CD4-positive, alpha-beta T cell treated with Interleukin-17A for 1 hour (primary cell): ENCODE data around the gene MEF2D.

Source experiments
- DNase-seq: peaks from one replicate; pipeline ENCODE4 v3.0.0-alpha.2; 2020

The MEF2D gene

DNA sequence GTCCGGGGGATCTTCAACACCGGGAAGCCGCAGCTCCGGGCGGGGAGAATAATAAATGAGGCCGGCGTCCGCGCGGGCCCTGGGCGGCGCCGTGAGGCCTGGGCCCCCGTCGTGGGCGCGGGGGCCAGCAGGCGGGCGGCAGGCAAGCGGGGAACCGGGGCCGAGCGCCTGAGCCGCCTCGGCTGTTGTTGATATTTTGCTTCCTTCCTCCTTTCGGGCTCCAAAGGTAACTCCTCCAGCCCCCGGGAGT is at the start of gene MEF2D:
Gene MEF2D (minus strand): TSS at position 233 of the 250 bp plus-strand sequence. CDS start 17,483 bp downstream, outside the sequence.
- DNase-seq, result no peak

DNA sequence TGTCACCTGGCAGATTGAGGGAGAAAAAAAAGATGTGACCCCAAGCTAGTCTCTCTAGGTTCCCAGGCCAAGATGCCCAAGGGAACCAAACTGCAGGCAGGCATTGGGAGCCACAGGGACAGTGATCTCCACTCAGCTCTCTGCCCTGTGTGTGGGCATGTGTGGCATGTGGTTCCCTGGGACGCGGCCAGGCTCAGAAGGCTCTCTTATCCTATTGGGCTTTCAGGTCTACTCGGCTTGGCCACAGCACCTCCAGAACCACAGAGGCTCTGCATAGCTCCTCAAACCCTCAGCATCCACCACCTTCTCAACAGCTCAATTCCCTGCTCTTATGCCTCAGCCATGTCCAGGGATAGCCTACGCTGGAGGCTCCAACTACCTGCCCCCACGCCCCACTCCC is 49.8 kb upstream of the MEF2D start:
- DNase-seq, result no peak

DNA sequence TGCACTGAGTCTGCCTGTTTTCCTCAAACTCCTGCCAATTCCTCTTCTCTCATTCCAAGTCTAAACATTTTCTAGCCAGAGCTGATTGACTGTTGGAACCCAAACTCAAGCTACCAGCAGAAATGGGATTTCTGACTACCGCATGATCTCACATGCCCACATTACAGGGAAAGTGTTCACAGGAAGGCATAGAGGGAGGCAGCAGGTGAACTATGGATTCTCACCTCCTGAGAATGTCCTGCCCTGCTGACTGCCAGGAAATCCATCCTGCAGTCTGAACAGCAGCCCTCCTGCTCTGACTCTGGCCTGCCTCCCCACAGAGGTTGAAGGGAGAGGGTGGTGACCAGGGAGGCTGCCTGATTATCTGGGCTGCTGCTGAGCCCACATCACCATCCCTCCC is 49.3 kb upstream of the MEF2D start:
- DNase-seq, result no peak

DNA sequence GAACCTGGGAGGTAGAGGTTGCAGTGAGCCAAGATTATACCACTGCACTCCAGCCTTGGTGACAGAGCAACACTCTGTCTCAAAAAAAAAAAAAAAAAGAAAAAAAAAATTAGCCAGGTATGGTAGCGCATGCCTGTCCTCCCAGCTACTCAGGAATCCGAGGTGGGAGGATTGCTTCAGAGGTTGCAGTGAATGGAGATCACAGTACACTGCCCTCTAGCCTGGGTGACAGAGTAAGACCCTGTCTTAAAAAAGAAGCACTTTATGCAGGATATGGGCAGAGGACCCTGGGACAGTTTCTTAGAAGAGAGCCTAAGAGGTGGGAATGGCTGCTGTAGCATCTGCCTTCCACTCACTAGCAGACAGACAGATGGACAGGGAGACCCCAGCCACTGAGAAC is 48.8 kb upstream of the MEF2D start:
- no peak for DNase-seq

DNA sequence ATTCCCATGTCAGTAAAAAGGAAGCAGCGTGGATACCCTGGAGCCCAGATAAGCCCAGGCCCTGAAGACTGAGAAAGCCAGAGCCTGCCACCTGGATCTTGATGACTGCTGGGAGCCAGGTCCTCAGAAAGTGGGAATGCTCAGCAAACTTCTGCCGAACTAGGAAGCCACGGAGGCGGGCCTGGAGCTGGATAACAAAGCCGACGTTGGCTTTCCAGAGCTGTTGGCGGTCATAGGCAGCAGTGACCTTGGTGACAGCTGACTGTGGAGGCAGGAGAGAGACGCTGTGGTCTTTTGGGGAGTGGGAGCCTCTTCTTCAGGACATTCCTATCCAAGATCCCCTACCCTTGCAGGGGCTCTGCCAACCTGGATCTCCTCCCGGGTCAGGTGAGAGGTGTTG is 47.4 kb upstream of the MEF2D start:
- DNase-seq, result no peak

DNA sequence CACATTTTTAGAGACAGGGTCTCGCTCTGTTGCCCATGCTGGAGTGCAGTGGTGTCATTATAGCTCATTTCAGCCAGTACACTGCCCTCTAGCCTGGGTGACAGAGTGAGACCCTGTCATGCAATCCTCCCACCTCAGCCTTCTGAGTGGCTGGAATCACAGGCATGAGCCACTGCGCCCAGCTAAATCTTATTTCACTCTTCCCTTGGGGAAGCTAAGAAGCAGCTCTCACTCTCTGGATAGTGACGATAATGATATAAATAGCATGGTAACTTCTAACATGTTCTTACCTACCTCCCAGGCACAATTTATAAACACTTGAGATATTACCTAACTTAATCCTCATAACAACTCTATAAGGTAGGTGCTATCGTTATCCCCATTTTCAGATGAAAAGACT is 46.9 kb upstream of the MEF2D start:
- DNase-seq, result no peak

DNA sequence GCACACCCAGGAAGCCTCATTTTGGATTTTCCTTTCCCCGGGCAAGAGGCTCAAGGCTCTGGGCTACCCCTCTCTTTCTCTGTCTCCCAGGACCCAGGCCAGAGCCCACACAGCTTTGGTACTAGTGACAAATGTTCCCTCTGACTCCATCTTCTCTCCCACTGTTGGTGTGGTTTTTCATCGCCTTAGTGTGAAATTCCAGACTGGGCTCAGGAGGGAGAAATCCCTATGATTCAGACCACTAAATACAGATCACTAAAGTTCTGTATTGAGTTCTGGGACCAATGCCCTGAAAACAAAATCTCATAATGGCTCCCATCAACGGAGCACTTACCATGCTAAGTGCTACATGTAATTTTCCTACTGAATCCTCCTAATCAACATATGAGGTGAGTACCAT is 45.7 kb upstream of the MEF2D start:
- no peak for DNase-seq

DNA sequence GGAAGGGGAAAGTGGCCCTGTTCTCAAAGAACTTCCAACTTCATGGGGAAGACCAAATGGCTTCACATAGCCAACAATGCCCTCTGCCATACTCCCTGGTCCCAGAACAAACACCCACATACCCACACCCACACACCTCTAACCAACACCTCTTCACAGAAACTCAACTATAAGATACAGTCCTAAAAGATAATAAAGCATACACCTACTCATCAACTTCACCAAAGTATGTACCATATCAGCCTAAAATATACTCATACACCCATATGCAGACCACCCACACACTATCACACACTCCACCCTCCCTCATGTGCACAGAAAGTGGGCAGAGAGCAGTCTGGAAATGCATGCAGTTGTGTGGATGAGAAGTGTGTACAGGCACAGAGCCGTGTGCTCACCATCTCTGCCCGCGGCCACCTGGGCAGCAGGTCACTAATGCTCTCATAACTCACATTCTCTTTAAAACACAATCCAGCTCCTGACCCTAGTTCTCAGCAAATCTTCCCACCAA is 44.1 kb upstream of the MEF2D start:
- no peak for DNase-seq

DNA sequence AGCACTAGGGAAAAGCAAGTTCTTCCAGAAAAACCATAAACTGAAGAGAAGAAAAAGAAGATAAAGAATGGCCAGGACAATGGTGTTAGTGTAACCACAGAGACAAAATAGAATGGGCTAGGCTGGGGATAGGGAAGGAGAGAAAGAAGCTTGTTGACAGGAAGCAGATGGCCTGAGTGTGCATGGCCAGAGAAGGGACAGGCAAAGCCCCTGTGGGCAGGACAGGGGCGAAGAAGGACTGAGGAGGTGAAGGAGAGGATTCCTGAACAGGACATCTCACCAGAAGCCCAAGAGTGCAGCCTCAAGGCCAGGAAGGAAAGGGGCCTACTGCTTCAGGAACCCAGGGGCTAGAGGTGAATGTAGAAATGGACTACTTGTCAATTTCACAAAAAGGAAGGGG is 42.5 kb upstream of the MEF2D start:
- no peak for DNase-seq

DNA sequence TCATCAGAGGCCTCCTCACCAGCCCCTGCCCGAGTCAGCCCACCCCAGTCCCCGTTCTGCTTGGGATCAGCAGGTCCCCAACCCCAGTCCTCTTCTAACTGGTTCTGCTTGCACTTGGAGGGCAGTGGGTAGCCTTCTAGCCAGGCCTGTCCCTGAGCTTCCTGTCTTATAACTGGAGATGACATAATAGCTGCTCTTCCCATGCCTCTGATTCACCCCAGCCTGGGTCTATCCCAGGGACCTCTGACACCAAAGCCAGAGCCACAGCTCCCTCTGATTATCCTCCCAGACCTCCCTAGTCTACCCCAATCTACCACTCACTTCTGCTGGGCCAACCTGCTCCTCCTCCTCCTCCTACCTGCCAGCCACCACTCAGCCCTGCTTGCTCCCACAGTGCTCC is 40.4 kb upstream of the MEF2D start:
- no peak for DNase-seq

DNA sequence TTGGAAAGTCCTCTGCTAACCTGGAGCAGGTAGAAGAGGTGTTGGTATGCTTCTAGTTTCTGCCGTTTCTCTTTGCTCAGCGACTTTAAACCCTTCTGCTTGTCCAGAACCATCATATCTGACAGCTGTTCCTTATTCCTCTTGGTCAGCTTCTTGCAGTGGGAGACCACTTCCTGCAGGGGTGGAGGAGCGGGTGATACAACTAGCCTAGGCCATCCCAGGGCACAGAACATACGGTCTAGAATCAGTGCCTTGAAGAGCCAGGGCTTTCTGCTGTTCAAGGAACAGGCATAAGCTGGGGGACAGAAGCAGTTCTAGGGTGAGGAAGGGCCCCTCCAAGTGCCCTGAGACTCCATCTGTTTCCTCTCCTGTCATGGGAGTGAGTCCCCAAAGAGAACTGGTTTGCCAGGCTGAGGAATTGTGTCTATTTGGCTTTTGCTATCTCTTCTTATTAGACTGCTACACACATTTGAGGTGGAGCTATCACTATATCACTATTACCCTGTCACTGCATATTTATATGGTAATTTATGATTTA is 39.3 kb upstream of the MEF2D start:
- DNase-seq, result no peak

DNA sequence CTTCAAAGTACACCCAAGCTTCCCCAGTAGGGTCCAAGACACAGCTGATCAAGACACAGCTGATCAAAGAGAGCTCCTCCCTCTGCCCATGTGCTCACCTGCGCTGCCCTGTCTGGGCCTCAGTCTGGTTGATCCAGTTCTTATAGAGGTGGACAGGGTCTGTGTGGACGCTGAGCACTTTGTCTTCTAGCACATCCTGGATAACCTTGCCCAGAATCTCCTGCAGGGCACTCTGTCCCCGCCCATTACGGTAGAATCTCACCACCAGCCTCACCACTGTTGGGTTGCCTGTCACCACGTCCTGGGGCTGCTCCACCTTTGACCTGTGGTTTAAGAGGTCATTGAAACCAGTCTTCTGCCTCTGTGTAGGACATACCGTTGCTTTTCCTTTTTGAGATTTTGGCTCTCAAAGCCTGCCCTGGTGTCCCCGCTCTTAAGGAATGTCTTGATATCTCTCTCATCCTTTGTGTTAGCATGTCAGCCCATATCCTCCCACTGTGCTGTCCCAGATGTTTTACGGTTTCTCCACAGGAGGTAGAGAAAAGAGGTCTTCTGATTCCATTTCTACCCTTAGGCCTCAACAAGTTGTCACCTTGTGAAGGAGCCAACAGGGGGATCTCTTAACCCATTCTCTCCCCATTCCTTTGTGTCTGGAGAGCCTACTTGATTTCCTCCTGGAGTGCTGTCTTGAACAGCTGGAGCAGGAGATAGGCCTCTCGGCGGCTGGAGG is 38.3 kb upstream of the MEF2D start:
- DNase-seq, result no peak

DNA sequence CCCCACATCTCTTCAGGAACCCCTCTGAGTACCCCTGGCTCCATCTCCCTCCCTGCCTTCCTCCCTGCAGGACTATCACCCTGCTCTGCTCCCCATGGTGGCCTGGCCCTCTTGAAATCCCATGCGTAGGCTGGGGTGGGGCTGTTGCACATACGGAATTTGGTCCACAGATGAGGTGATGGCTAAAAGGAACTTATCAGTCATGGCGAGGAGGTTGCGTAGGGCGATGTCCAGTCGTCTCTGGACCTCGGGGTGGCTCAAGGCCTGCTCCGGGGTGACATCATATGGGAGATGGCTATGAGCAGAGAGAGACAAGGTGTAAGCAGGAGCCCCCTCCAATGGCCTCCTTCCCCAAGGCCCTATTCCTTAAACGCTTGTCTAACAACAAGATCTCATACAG is 36.5 kb upstream of the MEF2D start:
- no peak for DNase-seq

DNA sequence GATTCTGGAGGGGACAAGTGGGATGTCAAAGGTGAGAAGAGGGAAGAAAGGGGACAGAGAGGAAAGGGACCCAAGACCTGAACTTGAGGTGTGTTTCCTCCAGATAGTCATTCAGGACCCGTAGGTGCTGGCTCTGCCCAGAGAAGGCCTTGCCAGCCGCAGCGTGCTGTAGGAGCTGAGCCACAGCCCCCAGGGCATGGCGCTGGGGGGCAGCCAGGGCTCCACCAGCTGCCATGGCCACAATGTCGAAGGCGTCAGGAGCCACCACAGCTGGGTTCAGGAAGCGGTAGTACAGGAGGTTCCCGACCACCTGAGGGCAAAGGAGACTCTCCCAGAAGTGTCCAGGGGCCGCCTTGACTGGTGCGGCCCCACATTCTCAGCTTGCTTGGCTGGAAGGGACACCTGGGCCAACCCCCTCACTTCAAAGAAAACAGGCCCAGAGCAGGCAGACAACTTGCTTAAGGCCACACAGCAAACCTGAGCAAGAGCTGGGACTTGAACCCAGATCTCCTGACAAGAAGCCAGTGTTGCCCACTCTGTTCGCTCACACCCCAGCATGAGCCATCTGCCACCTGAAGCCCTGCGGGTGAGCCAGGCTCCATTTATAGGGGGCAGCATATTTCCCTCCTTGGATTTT is 34.0 kb upstream of the MEF2D start:
- no peak for DNase-seq

DNA sequence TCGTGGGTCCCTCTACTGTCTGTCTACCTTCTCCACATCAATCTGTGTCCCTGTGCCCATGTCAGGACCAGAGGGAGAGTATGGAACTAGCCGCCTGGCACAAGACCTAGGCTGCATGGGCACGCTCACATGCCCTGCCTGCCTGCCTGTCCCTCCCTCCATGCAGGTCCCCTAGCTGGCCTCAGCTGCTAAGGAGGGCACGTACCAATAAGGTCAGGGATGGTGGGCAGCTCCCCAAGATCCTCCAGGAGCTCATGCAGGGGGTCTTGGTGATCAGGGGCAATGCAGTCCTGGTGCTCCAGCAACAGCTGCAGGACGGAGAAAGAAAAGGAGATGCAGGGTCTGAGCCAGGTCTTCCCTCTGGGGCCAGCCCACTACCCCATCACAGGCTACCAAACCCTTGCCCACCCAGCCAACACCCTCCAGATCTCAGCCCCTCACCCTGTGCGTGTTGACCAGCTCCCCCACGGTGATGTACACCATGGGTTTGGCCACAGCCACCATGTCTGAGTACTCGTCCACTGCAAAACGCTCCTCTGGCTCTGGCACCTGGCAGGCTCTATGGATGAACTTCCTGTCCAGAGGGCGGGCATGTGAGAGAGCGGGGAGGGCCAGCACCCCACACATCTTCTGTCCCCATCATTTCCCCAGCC is 33.1 kb upstream of the MEF2D start:
- no peak for DNase-seq

DNA sequence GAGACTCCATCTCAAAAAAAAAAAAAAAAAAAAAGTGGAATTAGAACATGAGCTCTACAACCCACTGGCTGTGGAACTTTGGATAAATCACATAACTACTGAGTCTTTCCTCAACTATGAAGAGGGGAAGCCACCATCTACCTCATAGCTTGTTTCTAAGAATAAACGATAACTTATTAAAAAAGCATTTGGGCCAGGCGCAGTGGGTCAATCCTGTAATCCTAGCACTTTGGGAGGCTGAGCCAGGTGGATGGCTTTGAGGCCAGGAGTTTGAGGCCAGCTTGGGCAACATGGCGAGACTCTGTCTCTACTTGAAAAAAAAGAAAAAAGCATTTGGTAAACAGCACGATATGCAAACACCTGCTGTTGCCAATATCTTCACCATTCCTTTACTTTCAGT is 31.8 kb upstream of the MEF2D start:
- no peak for DNase-seq

DNA sequence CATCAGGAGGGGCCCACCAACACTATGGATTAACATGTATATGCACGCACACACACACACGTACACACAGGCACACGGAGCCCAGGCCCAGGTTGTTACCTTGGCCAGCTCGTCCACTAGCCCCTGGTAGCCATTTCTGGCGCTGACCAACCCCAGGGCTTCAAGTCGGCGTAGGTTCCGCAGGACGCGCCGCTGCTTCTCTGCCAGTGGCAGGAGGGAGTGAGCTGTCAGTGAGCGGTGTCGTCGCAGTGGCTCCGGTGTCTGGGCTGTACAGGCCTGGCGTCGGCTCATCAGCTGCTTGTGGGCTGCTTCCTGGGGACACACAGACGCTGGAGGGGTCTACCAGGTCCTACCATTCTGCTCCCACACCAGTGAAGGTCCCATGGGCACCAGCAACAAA is 29.4 kb upstream of the MEF2D start:
- DNase-seq, result no peak

DNA sequence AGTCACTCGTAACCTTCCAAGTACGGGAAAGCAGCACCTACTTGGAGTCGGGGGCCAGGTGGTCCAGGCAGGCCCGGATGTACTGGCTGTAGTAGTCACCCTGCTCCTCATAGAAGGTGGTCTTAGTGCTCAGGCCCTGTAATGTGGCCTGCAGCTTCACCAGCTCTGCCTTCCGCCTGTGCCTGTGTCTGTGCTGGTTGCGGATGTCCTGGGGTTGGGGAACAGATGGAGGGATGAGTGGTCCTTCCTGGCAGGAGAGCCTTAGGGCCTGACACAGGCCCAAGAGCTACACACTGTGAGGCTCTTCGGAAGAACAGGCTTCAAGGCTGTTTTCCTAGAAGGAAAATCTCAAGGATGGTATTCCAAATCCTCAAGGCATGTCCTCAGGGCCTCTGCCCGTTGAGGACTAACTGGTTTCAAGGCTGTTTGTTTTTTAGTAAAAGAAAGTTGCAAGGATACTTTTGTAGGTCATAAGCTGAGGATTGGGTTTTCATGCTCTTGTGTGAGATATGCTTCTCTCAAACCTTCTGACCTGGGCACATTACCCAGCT is 28.4 kb upstream of the MEF2D start:
- no peak for DNase-seq

DNA sequence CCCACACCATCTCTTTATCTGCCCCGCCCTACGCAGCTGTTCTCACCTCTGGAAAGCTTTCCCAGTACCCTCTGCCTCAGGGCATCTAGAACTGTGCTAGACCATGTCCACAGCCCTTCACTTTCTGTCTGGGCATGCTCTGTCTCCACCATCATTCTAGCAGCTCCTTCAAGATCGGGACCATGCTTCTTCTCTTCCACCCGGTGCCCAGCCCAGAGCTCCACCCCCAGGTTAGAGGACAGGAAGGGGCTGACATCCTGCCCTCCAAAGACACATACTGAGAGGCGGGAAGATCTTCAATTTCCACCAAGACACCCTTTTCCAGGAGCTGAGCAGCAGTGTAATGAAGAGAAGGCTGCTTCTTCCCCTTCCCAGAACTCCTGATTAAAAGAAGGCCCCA is 27.7 kb upstream of the MEF2D start:
- DNase-seq, result no peak

DNA sequence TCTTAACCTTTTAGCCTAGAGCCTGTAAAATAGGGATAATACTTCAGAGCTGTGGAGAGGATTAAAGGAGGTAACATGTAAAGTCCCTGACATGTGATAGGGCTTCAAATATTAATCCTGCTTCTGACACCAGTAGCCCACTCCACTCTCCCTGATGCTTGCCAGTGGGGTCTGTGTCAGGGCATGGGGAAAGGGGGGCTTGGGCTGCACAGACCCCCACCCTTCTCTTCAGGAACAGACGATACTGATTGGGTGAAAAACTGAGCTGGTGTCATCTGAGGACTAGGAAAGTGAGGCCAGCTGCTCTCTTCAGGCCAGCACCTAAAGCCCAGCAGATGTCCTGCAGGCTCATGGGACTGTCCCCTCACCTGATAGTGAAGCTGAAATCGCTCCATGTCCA is 27.0 kb upstream of the MEF2D start:
- DNase-seq, result no peak

DNA sequence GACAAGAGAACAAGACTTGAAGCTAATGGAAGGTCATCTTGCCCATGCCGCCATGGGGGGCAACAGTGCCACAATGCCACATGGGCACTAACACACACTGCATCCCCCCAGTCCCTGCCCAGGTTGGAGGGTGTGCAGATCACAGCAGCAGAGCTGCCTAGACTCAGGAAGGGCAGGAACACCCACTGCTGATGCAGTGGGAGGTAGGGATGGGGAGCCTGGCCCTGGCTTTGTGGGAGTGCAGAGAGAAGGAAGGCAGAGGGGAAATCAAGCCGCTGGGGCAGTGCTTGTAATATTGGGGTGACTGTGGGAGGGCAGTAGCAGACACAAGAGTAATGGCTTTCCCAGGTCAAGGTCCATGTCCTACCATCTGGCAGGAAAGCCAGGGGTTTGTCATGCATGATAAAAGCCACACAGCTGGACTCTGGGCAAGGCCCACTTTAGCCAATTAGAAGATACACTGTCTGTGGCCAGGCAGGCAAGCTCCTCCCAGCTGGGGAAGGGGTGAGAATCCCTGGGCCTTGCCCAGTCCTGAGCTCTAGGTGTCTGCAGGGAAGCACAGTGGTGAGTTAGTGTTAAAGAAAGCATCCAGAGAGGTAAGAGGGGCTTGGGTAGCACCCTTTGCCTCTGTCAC is 25.4 kb upstream of the MEF2D start:
- no peak for DNase-seq

DNA sequence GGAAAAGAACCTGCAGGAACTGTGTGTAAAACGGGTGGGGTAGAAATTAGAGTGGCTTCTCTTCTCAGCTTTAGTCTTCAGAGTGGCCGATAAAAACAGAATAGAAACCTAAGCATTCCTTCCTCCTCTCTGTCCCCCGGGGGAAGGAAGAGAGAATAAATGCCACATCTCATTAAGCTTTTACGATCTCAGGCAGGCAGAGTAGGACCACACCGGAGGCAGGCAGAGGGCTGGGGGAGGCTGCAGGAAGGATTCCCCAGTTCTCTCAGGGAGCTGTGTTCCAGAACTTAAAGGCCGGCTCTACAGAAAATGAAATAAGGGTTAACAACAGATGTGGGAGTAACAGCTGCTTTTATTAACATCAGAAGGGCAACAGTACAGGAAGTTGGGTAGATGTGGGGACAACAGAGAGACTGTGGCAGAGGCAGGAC is 24.5 kb upstream of the MEF2D start:
- DNase-seq, result no peak

DNA sequence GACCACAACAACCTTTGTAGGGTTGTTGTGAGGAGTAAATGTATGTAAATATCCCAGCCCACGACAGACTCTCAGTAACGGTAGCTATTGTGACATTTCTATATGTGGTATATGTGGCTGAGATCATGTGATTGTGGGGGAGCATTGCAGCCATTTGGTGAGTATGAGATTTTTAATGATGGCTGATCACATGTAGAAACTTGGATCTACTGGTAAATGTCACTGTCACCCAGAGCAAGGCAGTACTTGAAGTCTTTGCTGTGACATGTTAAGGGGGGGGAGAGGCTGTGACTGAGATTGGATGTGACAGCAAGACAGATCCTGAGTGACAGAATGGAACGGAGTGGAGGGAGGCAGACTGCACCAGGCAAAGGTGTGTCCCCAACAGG is 23.9 kb upstream of the MEF2D start:
- peak; percentile 40 for DNase-seq
